ENCODE measurements around the gene NRK. TPM values are rescaled to one million over a fixed set of nuclear protein-coding genes. Genes with fewer than 3 reads are reported as not detected.

The NRK gene
- total and polyA plus RNA-seq, 2 donors from 2014 or later: 5.0 to 7.9 TPM

DNA sequence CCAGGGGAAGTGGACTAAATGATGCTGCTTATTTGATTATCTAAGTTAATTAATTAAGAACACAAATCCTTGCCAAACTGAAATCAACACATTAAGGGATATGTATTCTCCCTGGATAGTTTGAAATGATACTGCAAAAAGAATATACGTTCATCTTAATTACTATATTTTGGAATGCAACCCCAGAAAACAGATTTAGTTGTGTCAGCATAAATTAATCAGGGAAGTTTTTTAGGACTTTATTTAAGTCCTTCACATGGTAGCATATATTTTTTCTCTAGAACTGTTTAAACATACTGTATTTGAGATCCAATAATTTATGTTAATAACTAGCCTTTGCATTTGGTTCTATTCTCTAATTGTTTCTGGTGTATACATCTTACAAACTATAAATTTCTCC lies 52.5 kb downstream of the NRK start:
- H3K4me3 ChIP-seq (ENCODE audit: low read length in 3 of 3): no peak overlapping the region
- no peak overlapping the region for H3K27ac ChIP-seq (ENCODE audit: low read depth in 2 of 2, low read length in 2 of 2)
- H3K36me3 ChIP-seq (ENCODE audit: control insufficient read depth in 2 of 3, insufficient read depth in 3 of 3, low read length in 3 of 3): no peaks in the 10 kb centered on the region
- TF ChIP-seq, protein P1, sequence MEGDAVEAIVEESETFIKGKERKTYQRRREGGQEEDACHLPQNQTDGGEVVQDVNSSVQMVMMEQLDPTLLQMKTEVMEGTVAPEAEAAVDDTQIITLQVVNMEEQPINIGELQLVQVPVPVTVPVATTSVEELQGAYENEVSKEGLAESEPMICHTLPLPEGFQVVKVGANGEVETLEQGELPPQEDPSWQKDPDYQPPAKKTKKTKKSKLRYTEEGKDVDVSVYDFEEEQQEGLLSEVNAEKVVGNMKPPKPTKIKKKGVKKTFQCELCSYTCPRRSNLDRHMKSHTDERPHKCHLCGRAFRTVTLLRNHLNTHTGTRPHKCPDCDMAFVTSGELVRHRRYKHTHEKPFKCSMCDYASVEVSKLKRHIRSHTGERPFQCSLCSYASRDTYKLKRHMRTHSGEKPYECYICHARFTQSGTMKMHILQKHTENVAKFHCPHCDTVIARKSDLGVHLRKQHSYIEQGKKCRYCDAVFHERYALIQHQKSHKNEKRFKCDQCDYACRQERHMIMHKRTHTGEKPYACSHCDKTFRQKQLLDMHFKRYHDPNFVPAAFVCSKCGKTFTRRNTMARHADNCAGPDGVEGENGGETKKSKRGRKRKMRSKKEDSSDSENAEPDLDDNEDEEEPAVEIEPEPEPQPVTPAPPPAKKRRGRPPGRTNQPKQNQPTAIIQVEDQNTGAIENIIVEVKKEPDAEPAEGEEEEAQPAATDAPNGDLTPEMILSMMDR (IDR thresholded peaks at IDR 0.05; ENCODE audit: borderline replicate concordance, extremely low read depth, insufficient read depth): no peak
- no peaks in the 10 kb centered on the region for H3K4me1 ChIP-seq (ENCODE audit: control insufficient read depth in 2 of 3, insufficient read depth in 2 of 3, low read depth in 1 of 3, low read length in 3 of 3)
- intact Hi-C loops (cut with DNase I): no loop called here
- H3K9me3 ChIP-seq (ENCODE audit: control insufficient read depth in 2 of 3, insufficient read depth in 1 of 3, low read length in 3 of 3): no peaks in the 10 kb centered on the region
- DNase-seq (no peak), FAIRE-seq (no peak)
- H3K9ac ChIP-seq (ENCODE audit: low read length in 3 of 3): no peak overlapping the region
- H3K27me3 ChIP-seq (ENCODE audit: control insufficient read depth, insufficient read depth, low read length): peaks cover 4% of the 10 kb centered on the region

DNA sequence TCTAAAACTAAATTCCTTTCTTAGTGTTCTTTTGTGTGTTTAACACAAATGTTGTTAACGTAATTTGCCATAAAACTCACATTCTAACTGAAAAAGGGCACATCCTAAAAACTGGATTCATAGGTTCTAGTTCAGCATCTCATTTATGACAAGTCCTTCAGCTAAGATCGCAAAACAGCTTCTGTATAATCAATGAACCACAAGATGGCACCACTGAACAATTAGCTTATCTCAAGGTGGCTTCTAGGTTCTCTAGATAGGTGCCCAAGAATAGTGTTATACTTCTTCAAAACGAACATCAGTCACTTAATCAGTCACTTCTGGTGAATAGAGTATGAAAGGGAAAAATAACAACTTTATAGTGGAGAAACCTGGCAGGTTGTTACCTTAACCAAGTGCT lies 54.3 kb downstream of the NRK start:
- FAIRE-seq (no peak), DNase-seq (peak in 1 of 5 donors; percentile 3)
- no peak overlapping the region for H3K9ac ChIP-seq (ENCODE audit: low read length in 3 of 3)
- no peaks in the 10 kb centered on the region for H3K4me1 ChIP-seq (ENCODE audit: control insufficient read depth in 2 of 3, insufficient read depth in 2 of 3, low read depth in 1 of 3, low read length in 3 of 3)
- TF ChIP-seq, protein P1 (IDR thresholded peaks at IDR 0.05; ENCODE audit: borderline replicate concordance, extremely low read depth, insufficient read depth): no peak
- intact Hi-C loops (cut with DNase I): no loop called here
- H3K27me3 ChIP-seq (ENCODE audit: control insufficient read depth, insufficient read depth, low read length): peaks cover 4% of the 10 kb centered on the region
- no peak overlapping the region for H3K27ac ChIP-seq (ENCODE audit: low read depth in 2 of 2, low read length in 2 of 2)
- no peak overlapping the region for H3K4me3 ChIP-seq (ENCODE audit: low read length in 3 of 3)
- H3K36me3 ChIP-seq (ENCODE audit: control insufficient read depth in 2 of 3, insufficient read depth in 3 of 3, low read length in 3 of 3): no peaks in the 10 kb centered on the region
- no peaks in the 10 kb centered on the region for H3K9me3 ChIP-seq (ENCODE audit: control insufficient read depth in 2 of 3, insufficient read depth in 1 of 3, low read length in 3 of 3)

DNA sequence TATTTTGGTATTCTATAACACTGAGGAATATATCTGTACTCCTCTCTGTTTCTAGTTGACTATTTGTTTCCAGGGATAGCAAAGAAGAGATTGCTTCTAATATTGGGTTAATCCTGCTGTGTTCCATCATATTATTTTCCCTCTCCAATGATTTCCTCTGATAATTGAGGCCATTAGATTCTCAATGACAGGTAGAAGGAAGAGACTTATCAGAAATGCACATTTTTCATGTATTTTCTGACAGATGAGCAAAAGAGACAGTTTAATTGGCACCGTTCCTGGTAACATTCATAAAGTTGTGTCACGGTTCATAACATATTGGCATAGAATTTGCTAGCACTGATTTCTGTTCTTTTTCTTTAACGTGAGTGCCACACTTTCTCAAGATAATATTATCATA lies 58.2 kb downstream of the NRK start:
- FAIRE-seq (no peak), DNase-seq (no peak)
- no peaks in the 10 kb centered on the region for H3K36me3 ChIP-seq (ENCODE audit: control insufficient read depth in 2 of 3, insufficient read depth in 3 of 3, low read length in 3 of 3)
- peaks cover 3% of the 10 kb centered on the region for H3K27me3 ChIP-seq (ENCODE audit: control insufficient read depth, insufficient read depth, low read length)
- TF ChIP-seq, protein P1 (IDR thresholded peaks at IDR 0.05; ENCODE audit: borderline replicate concordance, extremely low read depth, insufficient read depth): no peak
- H3K9me3 ChIP-seq (ENCODE audit: control insufficient read depth in 2 of 3, insufficient read depth in 1 of 3, low read length in 3 of 3): no peaks in the 10 kb centered on the region
- H3K9ac ChIP-seq (ENCODE audit: low read length in 3 of 3): no peak overlapping the region
- H3K4me3 ChIP-seq (ENCODE audit: low read length in 3 of 3): no peak overlapping the region
- no peaks in the 10 kb centered on the region for H3K4me1 ChIP-seq (ENCODE audit: control insufficient read depth in 2 of 3, insufficient read depth in 2 of 3, low read depth in 1 of 3, low read length in 3 of 3)
- H3K27ac ChIP-seq (ENCODE audit: low read depth in 2 of 2, low read length in 2 of 2): no peak overlapping the region
- intact Hi-C loops (cut with DNase I): no loop called here

All from kidney (tissue), 14 donors.